Measurements from ENCODE around the gene KIF26B. TPM values are rescaled to one million over a fixed set of nuclear protein-coding genes. Genes with fewer than 3 reads are reported as not detected.

KIF26B gene
- total RNA-seq, 1 donor from 2014 or later = 5.1 TPM

DNA sequence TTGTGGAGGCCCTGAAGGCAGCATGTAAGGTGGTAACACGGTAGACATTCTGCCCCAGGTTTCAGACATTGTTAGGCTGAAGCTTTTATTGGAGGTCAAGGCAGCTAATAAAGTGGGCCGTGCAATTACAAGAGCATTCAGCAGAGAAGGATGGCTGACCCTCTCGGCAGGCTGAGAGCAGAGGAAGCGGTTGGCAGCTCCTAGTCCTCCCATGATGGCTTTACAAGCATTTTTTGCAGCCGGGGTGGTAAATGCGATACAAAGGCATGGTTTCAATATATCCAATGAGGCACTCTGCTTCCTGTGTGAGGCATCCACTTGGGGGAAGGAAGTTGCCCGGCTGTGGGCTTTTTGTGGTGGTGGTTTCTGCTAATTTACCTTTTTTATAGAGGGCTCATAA lies 14.6 kb downstream of the KIF26B start:
- Mint-ChIP-seq H3K4me3 (ENCODE audit: low read depth) (no peak overlapping the region), H3K9me3 (ENCODE audit: low read depth) (peaks cover 3% of the 10 kb centered on the region)

DNA sequence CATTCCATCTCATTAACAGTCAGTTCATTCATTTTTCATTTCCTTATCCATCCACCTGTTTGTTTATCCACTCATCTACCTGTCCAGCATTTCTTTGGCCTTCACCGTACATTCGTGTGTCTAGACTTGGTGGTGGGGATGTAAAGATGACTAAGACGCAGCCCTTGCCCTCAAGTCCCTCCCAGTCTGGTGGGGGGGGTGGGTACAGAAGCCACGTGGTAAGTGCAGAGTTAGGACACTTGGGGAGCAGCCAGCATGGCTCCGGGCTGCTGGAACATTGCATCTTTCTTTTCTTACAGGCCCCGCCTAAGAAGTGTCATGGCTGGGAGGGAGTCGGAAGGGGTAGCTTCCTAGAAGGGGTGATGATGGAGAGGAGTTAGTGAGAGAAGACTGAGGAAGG lies 17.2 kb downstream of the KIF26B start:
- peaks cover 3% of the 10 kb centered on the region for H3K9me3 Mint-ChIP-seq (ENCODE audit: low read depth)
- TF ChIP-seq, protein P1, sequence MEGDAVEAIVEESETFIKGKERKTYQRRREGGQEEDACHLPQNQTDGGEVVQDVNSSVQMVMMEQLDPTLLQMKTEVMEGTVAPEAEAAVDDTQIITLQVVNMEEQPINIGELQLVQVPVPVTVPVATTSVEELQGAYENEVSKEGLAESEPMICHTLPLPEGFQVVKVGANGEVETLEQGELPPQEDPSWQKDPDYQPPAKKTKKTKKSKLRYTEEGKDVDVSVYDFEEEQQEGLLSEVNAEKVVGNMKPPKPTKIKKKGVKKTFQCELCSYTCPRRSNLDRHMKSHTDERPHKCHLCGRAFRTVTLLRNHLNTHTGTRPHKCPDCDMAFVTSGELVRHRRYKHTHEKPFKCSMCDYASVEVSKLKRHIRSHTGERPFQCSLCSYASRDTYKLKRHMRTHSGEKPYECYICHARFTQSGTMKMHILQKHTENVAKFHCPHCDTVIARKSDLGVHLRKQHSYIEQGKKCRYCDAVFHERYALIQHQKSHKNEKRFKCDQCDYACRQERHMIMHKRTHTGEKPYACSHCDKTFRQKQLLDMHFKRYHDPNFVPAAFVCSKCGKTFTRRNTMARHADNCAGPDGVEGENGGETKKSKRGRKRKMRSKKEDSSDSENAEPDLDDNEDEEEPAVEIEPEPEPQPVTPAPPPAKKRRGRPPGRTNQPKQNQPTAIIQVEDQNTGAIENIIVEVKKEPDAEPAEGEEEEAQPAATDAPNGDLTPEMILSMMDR (IDR thresholded peaks at IDR 0.05; ENCODE audit: unreplicated experiment) = no peak
- H3K27ac Mint-ChIP-seq = no peak overlapping the region
- H3K4me3 Mint-ChIP-seq (ENCODE audit: low read depth) = no peak overlapping the region
- no peak for DNase-seq (ENCODE audit: low spot score, unreplicated experiment)
- no peaks in the 10 kb centered on the region for H3K27me3 Mint-ChIP-seq
- peaks cover 37% of the 10 kb centered on the region for H3K4me1 Mint-ChIP-seq (ENCODE audit: low read depth)
- peaks cover 2% of the 10 kb centered on the region for H3K36me3 Mint-ChIP-seq (ENCODE audit: insufficient read depth)

More for the DNA sequence above, 14.6 kb downstream of the KIF26B start:
- H3K4me1 Mint-ChIP-seq (ENCODE audit: low read depth) = peaks cover 33% of the 10 kb centered on the region
- no peak for DNase-seq (ENCODE audit: low spot score, unreplicated experiment)
- TF ChIP-seq, protein P1 (IDR thresholded peaks at IDR 0.05; ENCODE audit: unreplicated experiment) = no peak
- peaks cover 2% of the 10 kb centered on the region for H3K36me3 Mint-ChIP-seq (ENCODE audit: insufficient read depth)
- H3K27me3 Mint-ChIP-seq = peaks cover 11% of the 10 kb centered on the region
- H3K27ac Mint-ChIP-seq = no peak overlapping the region

DNA sequence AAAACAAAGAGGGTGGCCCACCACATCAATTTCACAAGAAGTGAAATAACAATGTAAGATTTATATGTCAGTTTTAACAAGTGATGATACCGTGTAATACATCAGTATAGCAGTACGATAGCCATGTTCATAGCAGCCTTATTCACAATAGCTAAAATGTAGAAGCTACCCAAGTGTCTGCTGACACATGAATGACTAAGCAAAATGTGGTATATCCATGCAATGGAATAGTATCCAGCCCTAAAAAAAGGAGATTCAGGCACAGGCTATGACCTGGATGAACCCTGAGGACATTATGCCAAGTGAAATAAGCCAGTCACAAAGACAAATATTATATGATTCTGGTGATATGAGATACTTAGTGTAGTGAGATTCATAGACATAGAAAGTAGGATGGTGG lies 18.0 kb downstream of the KIF26B start:
- TF ChIP-seq, protein P1 (IDR thresholded peaks at IDR 0.05; ENCODE audit: unreplicated experiment) = no peak
- Mint-ChIP-seq H3K27ac (no peak overlapping the region), H3K9me3 (ENCODE audit: low read depth) (peaks cover 3% of the 10 kb centered on the region), H3K4me3 (ENCODE audit: low read depth) (no peak overlapping the region), H3K36me3 (ENCODE audit: insufficient read depth) (peaks cover 2% of the 10 kb centered on the region), H3K27me3 (no peaks in the 10 kb centered on the region), H3K4me1 (ENCODE audit: low read depth) (peaks cover 38% of the 10 kb centered on the region)
- DNase-seq (ENCODE audit: low spot score, unreplicated experiment) = no peak

DNA sequence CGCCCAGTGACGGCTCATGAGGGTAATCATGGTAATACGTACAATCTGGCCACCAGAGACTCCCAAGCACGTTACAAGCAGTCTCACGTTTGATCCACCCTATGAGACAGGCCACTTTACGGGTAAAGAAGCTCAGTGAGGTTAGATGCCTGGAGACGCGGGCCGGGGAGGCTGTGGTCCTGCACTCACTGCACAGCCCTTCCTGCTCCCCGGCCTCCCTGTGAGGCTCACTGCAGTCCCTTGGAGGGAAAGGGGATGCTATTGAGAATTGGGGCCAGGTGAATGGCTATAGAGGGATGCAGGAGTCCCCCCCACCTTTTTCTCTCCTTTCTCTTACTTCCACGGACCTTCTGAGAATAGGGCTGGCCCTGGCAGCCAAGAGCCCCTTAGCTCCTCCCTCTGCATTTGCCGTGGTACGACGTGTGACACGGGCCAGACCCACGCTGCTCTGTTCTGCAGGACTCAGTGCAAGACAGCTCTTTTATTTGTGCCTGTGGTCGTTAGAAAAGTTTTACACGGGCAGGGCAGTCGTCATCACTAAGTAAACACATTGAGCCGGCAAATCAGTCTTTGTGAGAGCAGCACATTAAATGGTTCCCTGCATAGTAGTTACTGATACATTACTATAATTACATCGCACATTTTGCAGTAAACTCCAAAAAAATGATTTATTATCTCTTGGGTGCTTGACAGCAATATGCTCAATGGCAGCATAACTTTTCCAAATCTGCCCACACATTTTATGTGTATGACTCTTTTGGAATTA lies 18.8 kb downstream of the KIF26B start:
- H3K36me3 Mint-ChIP-seq (ENCODE audit: insufficient read depth) = peaks cover 2% of the 10 kb centered on the region
- H3K4me1 Mint-ChIP-seq (ENCODE audit: low read depth) = peaks cover 39% of the 10 kb centered on the region
- no peaks in the 10 kb centered on the region for H3K27me3 Mint-ChIP-seq
- TF ChIP-seq, protein P1 (IDR thresholded peaks at IDR 0.05; ENCODE audit: unreplicated experiment) = no peak
- peak overlapping the region; percentile 77 for H3K27ac Mint-ChIP-seq
- peaks cover 3% of the 10 kb centered on the region for H3K9me3 Mint-ChIP-seq (ENCODE audit: low read depth)
- no peak for DNase-seq (ENCODE audit: low spot score, unreplicated experiment)
- H3K4me3 Mint-ChIP-seq (ENCODE audit: low read depth) = peak overlapping the region; percentile 38

DNA sequence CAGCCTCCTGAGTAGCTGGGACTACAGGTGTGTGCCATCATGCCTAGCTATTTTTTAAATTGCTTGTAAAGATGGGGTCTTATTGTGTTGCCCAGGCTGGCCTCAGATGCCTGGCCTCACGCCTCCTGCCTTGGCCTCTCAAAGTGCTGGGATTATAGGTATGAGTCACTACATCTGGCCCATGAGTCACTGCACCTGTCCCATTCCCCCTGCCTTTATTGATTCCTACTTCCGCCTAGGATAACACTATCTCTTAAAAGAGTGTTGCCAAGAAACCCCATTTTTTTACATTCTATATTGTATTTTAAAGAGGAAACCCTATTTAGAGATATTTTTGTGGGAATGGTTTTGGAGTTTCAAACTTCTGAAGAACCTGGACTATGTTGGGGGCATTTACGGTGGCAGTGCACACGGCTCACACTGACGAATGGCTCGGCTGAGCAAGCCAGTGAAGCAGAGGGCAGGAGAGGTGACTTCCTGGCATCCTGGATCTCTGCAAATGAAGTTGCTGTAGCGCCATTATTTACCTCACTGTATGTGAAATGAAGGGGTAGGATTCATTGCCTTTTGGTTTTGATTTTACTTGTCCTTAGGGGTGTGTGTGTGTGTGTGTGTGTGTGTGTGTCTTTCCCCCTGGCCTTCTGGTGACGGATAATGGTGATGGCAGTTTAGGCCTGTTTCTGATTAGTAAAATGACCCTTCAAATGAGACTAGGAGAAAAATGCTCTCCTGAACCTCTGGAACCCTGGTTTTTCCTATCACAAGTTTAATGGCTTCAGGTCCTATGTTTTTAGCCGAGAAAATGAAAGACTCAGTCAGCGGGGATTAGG lies 22.5 kb downstream of the KIF26B start:
- H3K27me3 Mint-ChIP-seq = no peaks in the 10 kb centered on the region

More for the DNA sequence above, 22.5 kb downstream of the KIF26B start:
- TF ChIP-seq, protein P1 (IDR thresholded peaks at IDR 0.05; ENCODE audit: unreplicated experiment) = no peak
- peak overlapping the region; percentile 87 for H3K27ac Mint-ChIP-seq
- no peak overlapping the region for H3K4me3 Mint-ChIP-seq (ENCODE audit: low read depth)
- DNase-seq (ENCODE audit: low spot score, unreplicated experiment) = no peak
- no peaks in the 10 kb centered on the region for H3K9me3 Mint-ChIP-seq (ENCODE audit: low read depth)
- H3K36me3 Mint-ChIP-seq (ENCODE audit: insufficient read depth) = no peaks in the 10 kb centered on the region
- H3K4me1 Mint-ChIP-seq (ENCODE audit: low read depth) = peaks cover 57% of the 10 kb centered on the region

Data from progenitor cell of endocrine pancreas (in vitro differentiated cells).